Fibroblast of peridontal ligament (primary cell): ENCODE data around the gene CYTH2.
A peak's percentile ranks its signal among the peaks of the same experiment; 100 is the strongest.

Source experiments
- DNase-seq: peaks from one replicate; pipeline ENCODE4 v3.0.0-alpha.2; 2010; ENCODE audit errors: extremely low read depth

CYTH2 gene

DNA sequence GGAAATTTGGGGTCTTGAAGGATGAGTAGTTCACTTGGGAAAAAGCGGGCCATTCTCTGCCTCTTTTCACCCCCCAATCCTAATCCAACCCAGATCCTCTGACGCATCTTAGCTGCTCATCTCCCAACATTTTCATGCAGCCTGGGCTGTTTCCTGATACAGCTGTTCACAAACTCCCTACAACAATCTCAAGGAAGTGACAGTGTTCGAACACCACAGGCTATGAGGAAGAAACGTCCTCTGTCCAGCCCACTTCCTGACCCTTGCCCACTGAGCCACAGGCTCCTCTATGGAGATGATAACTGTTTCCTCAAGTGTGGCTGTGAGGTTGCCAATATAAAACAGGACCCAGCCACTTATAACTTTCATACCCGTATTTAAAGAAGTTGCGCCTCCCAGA lies 26.2 kb downstream of the CYTH2 start:
- DNase-seq, result no peak

- DNase-seq, result no peak
Observed at GRCh38 chr19:48496959-48497727, 28.0 kb downstream of the CYTH2 start.

DNA sequence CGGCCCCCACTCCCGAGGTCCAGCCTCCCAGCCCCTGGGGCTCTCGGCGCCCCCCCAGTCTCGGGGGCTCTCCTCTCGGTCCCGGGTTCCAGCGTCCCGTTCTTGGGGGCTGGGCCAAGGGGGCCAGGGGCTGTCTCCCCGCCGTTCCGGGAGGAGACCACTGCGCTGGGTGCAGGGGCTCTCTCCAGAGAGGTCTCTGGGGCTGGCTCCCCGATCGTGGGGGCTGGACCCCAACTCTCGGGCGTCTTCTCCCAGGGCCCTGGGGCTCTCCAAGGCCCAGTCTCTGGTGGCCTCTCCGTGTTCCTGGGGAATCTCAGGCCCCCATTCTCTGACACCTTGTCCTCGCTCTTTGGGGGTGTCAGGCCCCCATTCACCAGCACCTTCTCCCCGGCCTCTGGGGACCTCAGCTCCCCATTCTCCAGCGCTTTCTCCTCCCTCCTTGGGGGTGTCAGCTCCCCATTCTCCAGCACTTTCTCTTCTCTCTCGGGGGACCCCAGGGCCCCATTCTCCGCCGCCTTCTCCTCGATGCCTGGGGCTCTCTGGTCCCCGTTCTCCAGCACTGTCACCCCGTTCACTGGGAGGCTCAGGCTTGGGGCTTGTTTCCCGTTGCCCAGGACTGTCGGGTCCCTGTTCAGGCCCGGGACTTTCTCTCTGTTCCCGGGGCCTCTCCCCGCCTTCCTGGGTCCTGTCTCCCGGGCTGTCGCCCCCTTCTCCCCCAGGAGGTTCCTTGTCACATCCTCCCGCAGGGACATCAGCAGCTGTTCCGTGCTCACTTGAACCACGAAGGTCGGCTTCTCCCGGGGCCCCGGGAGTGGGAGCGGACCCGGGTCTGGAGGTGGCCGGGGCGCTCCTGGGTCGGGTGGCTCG lies 28.8 kb downstream of the CYTH2 start:
- DNase-seq, result no peak

DNA sequence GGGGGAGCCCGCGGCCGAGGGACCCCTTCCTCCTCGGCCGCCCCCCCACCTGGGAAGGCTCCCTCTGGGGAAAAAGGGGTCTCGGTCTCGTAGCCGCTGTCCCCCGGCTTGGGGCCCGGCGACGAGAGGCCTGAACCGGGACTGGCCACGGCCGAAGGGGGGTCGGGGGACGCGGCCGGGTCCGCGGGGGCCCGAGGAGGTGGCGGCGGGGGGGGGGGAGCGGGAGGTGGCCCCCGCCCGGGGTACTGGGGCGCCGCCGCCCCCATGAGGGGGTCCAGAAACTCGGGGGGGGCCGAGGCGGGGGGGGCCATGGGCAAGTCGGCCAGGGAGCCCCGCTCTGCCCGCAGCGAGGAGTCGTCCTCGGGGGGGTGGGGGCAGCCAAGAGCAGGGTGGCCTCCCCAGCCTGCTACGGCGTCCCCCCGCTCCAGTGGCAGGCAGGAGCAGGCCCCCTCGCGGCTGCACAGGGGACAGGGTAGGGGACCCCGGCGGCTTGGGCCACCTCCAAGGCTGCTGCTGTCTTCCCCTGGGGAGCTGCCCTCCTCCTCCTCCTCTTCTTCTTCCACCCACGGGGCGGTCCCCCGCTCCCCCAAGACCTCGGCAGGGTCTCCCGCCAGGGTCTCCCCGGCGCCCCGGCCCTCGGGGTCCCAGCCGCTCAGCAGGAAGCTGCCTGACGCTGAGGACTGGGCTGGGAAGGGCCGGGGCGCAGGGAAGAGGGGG lies 29.6 kb downstream of the CYTH2 start:
- DNase-seq, result no peak

GRCh38 chr19:48499316-48500090 lies 30.3 kb downstream of the CYTH2 start:
- no peak for DNase-seq

DNA sequence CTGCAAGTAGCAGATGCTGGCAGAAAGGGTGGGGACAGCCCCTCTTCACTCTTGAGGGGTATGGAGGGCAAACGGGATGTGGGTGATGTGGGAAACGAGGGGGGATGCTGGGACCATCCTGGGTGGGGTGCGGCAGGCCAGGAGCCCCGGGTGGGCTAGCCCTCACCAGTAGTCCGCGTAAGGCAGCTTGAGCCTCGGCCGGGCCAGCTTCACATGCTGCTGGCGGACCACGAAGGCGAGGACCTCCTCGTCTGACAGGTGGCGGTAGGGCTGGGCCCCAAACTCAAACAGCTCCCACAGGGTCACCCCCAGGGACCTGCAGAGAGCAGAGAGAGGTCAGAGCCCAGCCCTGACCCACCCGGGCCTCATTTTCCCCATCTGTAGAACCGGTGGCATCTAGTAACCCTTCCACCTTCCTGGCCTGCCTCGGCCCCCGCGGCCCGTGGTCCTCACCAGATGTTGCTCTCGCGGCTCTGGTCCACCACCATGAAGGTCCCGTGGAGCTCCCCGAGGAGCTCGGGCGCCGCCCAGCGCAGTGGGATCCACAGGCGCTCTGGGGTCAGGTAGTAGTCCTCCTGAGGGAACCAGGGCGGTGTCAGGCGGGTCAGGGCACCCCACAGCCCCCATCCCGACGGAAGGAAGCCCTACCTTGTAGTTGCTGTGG lies 31.8 kb downstream of the CYTH2 start:
- DNase-seq, result no peak

DNA sequence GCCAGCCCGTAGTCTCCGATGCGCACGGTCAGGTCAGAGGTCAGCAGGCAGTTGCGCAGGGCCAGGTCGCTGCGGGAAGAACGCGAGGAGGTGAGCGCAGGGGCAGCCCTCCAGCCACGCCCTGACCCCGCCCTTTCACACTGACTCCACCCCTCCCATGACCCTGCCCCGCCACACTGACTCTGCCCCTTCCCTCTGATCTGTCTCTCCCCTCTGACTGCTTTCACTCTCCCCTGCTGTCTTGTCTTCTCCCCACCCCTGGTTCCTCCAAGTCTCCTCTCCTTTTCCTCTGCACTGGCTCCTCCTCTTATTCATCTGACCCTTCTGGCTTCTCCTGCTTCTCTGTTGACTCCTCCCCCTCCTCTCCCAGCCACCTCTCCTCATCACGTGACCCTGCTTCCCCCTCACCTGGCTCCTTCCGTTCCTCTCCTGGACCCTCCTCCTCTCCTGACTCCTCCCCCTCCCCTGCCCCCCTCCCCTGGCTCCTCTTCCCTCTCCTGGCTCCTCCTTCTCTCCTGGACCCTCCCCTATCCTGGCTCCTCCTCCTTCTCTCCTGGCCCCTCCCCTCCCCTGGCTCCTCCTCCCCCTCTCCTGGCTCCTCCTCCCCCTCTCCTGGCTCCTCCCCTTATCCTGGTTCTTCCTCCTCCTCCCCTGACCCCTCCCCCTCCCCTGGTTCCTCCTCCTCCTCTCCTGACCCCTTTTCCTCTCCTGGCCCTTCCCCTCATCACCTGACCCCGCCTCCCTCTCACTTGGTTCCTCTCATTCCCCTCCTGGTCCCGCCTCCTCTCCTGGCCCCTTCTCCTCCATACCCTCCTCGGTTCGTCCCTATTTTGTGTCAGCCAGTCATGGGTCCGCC lies 32.6 kb downstream of the CYTH2 start:
- no peak for DNase-seq

DNA sequence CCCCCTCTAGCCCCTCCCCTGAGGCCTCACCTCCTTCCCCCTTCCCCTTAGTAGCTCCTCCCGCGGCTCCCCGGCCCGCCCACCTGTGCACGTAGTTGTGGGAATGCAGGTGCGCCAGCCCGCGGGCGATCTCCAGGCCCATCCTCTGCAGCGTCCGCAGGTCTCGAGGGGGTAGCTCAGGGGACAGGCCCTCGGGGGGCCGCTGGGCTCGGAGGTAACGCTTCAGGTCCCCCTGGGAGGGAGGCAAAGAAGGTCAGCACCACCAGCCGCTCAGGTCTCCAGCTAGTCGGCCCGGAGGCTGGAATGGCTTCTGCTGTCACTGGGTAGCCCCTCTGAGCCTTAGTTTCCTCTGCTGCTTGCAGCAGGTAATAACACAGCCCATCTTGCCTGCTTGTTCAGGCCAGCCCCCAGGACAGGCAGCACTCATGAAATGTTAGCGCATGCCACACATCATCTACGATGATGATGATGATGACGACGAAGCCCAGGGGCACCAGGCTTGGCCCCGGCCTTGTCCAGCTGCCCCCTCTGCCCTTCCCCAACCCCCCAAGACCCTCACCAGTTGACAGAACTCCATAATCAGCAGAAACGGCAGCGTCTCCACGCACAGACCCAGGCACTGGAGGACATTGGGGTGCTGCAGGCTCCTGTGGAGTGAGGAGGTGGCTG lies 33.3 kb downstream of the CYTH2 start:
- DNase-seq, result no peak

DNA sequence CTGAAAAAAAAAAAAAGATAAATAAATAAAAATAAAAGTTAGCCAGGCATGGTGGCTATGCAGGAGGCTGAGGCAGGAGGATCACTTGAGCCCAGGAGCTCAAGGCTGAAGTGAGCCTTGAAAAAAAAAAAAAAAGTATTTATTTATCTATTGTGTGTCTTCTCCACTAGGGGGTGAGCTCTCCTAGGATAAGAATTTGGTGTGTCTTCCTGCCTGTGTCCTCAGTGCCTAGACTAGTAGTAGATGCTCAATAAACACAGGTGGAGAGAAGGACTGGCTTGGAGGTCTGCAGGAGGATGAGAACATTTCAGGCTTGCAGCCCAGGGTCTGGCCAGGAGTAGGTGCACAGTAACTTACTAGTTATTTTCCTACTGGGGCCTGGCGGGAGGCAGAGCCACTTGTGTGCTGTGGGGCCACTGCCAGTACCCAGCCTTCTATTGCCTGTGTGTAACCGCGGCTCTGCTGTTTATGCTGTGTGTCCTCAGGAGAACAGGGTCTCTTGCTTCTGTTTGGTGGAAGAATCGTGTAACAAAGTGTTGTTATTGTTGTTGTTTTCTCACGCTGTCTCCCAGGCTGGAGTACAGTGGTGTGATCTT lies 37.1 kb downstream of the CYTH2 start:
- DNase-seq, result peak; percentile 51

DNA sequence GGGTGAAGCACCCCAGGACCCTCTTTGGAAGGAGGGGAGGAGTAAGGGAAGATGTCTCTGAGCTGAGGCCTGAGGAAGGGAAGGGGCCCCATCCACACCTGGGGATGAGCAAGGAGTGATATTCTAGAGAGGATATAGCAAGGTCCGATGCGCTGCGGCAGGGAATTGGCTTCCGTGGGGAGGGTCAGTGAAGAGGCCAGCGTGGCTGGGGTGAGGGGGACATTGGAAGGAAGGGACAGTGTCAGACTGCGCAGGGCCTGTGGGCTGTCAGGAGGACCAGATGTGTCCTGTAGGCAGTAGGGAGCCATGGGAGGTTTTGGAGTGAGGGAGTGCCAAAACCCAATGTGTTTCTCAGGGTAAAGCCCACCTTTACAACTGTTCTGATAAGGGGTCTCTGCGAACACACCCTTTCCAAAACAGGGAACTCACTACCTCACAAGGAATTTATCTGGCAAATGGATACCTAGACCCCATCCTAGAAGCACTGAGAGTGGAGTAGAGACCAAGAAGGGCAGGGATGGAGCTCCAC lies 38.8 kb downstream of the CYTH2 start:
- no peak for DNase-seq

DNA sequence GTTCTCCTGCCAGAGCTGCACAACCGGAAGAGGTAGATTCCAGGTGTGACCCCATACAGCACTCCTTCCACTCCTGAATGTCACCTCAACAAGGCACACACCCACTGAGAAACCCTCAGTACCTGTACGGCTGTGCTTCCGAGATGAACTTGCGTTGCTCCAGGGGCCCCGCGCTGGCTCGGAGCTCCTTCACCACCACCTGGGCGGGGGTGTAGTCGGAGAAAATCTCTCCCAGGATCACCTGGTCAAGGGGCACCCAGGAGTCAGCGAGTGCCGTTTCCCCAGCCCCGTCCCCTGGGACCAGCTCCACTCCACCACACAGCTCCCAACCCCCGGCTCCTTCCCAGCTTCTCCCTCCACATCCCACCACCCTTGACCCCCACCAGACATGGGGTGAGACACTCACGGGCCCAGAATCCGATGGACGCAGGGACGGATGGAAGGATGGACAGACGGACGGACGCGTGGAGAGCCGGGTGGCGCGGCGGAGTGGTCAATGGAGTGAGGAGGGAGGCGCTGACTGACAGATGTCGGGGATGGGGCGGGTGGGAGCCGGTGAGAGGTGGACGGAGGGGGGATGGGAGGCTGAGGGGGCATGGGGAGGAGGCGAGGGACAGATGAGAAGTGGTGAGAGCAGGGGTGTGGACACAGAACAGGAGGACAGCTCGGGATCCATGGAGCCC lies 39.7 kb downstream of the CYTH2 start:
- DNase-seq, result no peak

DNA sequence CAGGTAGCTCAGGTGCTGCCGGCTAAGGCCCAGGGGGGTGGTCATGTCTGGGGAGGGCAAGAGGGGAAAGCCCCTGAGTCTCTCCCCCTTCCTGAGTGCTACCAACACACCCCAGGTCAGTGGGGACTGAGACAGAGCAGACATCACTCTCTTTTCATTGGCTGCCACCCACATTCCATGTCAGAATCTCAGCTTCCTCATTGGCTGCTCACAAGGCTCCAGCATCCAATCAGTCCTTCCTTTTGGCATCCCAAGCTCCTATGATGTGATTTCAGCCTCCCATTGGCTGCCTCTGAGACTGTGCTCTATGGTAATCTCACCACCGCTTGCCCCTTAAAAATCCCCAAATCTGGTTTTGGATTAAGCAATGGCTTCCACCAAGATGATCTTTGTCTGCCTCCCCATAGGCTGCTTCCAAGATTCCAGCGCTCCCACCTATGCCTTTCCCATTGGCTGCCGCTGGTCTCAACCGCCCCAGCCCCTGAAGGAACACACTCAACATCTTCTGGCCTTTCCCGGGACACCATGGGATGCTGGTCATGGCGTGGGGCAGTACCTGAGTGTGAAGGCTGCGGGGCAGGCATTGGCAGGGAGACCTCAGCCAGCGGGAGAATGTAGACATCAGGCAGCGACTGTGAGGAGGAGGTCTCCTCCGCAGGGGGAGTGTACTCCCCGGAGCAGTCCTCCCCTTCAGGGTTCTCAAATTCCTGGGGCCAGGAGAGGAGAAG lies 40.5 kb downstream of the CYTH2 start:
- DNase-seq, result no peak

DNA sequence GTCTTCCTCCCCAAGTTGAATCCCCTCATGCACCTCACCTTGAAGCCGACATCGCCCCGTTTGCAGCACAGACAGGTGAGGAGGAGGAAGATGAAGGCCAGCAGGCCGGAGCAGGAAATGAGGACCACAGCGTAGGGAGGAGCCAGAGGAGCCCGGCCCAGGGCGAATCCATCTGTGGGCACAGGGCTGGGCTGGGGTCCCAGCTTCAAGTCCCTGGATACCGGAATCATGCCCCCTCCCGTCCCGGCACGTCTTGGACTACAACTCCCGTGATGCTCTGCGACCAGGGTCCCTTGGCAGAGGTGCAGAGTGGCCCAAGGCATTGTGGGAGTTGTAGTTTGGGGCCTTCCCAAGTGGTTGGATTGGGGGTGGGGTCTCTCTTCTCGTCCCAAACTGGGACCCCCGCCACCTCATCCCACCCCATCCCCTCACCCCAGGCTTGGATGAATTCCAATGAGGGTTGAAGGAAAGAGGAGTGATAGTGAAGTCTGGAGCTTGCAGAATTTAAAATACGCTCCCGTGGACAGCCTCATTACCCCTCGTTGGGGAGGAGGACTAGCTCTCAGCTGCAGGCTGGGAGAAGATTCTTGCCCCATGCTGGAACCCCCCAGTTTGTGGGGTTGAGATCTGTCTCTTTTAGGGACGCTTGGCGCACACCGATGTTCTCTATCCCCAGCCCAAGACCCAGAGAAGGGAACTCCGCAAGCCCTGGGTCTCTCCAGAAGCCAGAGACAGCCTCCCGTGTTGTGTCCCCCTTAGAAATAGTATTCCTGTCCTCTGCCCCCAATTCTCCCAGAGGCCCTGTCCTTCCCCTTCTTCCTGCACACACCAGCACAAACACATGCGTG lies 41.5 kb downstream of the CYTH2 start:
- DNase-seq, result peak; percentile 30

- DNase-seq, result no peak
Observed at GRCh38 chr19:48511321-48511731, 42.2 kb downstream of the CYTH2 start.

DNA sequence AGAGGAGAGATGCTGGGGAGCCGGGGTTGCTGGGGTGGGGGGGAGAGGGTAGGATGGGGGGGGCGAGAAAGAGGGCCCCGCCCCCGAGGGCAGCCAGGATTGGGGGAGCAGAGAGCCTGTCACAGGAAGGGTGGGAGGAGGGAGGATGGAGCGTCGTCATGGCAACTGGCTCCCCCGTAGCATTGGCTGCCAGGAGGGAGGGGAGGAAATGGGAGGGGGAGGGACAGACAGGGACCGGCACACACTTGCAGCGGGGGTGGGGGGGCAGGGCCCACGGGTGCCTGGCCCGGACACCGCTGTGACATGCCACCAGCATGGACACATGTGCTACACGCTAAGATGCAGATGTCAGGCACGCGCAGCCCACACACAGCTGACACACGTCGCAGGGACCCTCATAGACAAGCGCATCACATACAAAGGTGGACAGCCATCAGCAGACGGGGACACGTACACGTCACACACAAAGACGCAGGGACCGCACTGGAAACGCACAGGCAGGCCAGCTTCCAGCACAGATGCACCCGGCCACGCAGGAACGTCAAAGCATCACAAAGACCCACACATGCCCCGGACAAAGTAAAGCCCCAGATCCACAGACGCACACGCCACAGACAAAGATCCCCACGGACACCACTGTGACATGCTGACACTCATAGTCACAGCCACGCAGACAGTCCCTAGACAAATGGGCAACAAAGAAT lies 42.8 kb downstream of the CYTH2 start, which contains the start of gene LMTK3:
Gene LMTK3, minus strand, starts transcription at position 36 of the 704 bp plus-strand sequence. CDS start 259 bp downstream, outside the sequence.
- DNase-seq, result no peak
